NAMALWA (cell line): ENCODE data around the gene DRD3.
A peak's percentile ranks its signal among the peaks of the same experiment; 100 is the strongest.

ENCODE experiments used
- DNase-seq: peaks from one replicate; pipeline ENCODE4 v3.0.0-alpha.2; 2015; ENCODE audit warnings: low spot score

The DRD3 gene

GRCh38 chr3:114179575-114179974 is 723 bp upstream of the DRD3 start:
- DNase-seq: peak; percentile 58

DNA sequence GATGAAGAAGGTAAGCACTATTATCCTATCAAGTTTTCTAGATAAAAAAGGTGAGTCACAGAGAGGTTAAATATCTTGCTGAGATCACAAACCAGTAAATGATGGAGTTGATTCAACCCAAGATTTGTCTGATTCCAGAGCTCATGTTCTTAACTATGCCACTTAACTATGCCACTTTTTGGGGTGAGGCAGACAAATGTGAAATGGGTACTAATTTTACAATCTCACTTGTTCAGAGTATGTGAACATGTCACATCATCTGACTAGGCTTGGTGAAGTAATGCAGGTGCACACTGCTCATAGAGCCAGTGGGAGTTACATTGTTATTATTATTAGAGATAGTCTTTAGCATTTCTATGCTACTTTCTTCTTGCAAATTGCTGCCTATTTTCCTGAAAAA is 2.0 kb downstream of the DRD3 start:
- no peak for DNase-seq

- no peak for DNase-seq
These were observed 2.4 kb downstream of the DRD3 start for GRCh38 chr3:114176487-114176886.

- DNase-seq: no peak
These were observed 3.5 kb downstream of the DRD3 start for GRCh38 chr3:114175204-114175987.

- no peak for DNase-seq
These were observed 7.2 kb downstream of the DRD3 start for GRCh38 chr3:114171677-114172076.

- no peak for DNase-seq
These were observed 10.7 kb downstream of the DRD3 start for GRCh38 chr3:114168150-114168549.

DNA sequence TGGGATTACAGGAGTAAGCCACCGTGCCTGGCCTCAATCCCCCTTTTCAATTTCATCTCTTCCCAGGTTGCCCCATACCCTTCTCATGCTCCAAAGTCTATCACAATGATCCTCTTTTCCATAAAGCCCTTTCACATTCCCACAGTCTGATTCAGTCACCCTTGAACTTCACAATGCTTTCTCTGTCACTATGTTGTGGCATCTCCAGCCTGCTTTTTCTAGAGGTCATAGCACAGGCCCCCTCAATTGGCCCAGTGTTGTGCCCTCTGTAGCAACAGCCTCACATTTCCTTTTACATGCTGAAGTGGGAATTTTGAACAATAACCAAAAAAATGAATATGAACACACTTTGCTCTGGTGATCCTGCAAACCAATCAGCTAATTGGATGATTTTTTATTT is 21.5 kb downstream of the DRD3 start:
- no peak for DNase-seq

- peak; percentile 68 for DNase-seq
These were observed 23.5 kb downstream of the DRD3 start for GRCh38 chr3:114155370-114155821.

DNA sequence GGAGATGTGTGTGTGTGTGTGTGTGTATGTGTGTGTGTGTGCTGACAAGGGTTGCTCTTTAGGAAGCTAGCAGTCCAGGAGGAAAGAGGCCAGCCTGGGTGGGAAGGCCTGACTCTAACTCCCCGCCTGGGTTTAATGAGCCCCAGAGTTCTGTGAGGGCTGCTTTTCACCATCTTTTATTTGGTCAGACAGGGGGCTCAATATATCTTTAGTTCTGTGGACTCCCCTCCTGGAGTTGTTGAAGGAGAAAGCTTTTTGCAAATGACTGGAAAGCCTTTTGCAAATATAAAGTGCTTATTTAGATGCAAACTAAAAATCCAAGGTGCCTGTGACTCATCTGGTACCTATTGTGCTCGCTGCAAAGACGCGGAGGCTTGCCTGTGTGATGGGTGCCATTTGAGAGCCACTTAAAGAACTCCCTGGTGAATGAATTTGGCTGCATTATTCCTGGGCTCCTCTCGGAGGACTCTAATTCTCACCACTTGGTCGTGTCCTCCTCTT is 24.5 kb downstream of the DRD3 start:
- DNase-seq: no peak

GRCh38 chr3:114152519-114153151 is 26.2 kb downstream of the DRD3 start:
- DNase-seq: peak; percentile 81

GRCh38 chr3:114151091-114151490 is 27.8 kb downstream of the DRD3 start:
- no peak for DNase-seq

DNA sequence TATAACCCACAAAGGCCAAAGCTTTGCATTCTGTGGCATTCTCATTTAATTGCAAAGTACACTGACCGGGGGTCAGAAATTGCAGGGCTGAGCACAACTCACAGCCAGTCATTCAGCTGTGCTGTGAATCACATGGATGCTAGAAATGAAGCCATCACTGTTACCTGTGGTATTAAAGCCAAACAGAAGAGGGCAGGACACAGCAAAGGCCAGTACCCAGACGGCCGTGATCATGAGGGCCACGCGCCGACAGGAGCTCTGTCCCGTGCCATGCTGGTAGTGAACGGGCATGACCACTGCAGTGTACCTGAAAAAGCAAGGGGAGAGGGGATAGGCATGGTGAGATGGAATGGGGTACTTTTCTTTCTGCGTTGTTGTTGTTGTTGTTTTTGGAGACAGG is 31.6 kb downstream of the DRD3 start:
- DNase-seq: no peak

DNA sequence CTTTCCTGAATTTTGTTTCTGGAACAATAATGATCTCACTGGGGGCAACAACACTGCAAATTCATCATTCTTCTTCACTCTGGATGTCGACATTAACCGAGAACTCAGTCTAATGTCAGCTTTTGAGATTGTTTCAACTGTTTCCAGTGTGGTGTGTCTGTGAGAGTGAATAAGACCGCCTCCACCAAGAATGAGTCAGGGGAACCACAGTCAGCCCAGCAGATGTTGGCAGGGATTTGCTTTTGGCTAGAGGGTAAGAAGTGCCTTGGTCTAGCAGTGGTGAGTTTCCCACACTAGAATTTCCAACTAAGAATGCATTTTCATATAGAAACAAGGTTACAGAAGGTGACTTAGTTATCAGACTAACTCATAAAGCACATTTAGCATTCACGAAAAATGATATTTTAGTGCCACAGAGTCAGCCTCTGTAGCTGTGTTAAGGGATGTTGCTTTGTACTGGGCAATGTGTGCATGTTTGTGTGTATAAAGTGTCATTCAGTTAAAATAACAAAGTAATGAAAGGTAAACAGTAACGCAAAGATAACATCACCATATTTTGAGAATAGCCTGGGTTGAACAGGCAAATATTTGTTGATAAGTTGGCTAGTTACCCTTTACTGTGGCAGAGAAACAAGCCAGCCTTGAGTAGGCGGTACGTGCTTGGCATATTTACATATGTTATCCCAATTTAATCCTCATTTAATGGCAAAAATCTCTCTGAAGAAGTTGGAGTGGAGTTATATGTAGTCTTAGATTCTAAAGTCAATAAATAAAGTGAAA is 33.8 kb downstream of the DRD3 start:
- DNase-seq: no peak

DNA sequence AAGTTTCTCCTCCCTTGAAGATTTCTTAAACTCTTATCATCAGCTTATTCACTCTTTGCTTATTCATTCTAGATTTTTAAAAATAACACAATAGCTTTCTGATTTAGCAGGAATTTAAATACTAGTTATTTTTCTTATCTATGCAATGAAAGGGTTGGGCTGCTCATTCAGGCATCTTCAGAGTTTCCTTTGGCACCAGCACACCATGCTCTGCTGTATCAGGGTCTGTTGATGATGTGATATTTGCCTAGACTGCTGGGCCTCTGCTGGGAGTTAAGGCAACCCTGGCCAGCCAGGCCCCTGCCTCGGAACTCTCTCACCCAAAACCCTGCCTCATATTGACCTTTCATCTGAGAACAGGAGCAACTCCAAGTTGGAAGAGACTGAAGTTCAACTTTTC is 35.0 kb downstream of the DRD3 start:
- DNase-seq: no peak

GRCh38 chr3:114139836-114140235 is 39.0 kb downstream of the DRD3 start:
- no peak for DNase-seq

- DNase-seq: no peak
These were observed 44.9 kb downstream of the DRD3 start for GRCh38 chr3:114133947-114134346.

DNA sequence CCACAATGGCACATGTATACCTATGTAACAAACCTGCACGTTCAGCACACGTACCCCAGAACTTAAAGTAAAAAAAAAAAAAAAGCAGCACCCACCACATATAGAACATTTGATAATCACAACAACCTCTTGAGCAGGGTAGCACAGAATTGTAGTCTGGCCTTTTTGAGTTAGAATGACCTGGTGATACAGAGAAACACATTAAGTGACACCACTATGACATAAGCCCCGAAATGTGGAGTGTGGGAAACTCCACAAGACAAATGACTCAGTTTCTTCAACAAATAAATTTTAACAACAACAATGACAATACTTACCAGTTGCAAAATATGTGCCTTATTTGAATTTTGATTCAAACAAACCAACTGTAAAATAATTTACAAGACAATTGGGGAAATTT is 46.4 kb downstream of the DRD3 start:
- DNase-seq: no peak

GRCh38 chr3:114128826-114129225 is 50.0 kb downstream of the DRD3 start:
- no peak for DNase-seq

DNA sequence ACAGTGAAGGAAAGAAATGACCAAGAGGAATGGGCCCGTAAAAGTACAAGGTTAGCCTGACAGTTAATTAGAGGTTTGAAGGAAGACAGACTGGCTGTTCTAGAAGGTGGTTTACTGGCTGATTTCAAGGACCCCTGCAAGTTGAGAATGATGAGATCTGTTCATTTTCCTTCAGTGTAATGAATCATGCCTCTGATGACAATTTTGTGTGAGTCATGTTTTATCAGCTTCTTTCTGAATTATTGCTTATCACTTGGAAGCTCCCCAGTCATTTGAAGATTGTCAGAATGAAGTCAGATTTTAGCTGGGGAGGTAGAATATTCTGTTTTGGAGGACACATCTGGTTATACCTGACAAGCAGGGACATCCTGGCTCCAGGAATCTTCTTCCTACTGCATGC is 50.6 kb downstream of the DRD3 start:
- no peak for DNase-seq

GRCh38 chr3:114127517-114127916 is 51.3 kb downstream of the DRD3 start:
- no peak for DNase-seq

DNA sequence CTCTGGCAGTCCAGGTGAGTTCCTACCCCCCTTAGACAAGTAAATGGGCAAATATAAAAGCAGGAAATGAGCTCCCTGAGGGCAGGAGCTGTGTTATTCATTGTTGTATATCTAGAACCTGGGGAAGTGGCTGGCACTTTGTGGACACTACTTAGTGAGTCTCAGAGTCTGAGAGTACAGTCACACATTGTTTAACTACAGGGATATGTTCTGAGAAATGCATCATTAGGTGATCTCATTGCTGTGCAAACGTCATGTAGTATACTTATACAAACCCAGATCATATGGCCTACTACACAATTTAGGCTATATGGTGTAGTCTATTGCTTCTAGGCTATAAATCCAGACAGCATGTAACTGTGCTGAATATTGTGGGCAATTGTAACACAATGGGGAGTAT is 52.4 kb downstream of the DRD3 start:
- no peak for DNase-seq

- no peak for DNase-seq
These were observed 56.7 kb downstream of the DRD3 start for GRCh38 chr3:114122027-114122709.
